Measurements from ENCODE around the gene MVB12B. TPM values are rescaled to one million over a fixed set of nuclear protein-coding genes. Genes with fewer than 3 reads are reported as not detected.

Gene MVB12B
- total RNA-seq, 1 donor from 2014 or later: 22.2 TPM

DNA sequence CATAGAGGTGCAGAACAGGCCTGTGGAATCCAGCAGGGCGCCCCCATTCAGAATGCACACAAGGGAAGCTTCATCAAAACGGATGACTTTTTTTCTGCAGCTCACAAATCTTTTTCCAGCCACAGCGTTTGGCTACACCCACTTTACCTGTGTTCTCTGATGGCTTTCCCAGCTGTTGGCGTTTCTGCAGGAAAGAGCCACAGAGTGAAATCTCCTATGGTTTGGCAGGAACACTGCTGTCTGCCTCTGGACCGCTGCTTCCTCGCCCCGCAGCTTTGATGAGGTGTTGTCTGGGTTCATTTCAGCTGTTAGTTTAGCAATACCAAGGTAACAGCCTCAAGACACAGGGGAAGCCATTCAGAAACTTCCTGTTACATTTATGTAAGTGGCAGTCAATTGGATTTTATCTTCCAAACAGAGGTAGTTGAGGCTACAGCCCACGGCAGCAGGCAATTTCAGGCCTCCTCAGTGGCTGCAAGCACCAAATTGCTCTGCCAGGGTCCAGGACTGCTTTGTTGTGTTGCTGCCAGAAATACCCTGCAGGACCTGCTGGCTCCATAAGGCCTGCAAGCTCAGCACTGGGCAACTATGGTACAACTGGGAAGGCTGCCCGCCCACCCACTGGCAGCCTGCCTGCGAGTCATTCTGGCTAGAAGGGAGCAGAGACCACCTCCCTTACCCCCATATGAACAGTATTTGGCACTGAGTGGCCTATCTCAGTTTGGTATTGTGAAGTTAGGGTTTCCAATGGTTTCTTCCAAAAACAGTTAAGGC is 96.7 kb downstream of the MVB12B start:
- no peak for DNase-seq (ENCODE audit: low spot score)

DNA sequence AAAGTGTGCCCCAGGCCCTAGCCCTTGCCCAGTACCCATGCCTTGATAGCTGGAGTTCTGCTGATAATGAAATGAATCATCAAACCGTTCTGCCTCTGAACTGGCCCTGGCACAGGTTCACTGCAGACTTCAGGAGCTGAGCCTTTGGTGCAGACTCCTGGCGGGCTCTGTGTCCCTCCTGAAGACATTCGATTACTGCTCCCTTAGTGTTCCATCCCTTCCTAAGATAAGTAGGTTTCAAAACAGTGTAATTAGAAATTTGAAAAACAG is 97.2 kb downstream of the MVB12B start:
- no peak for DNase-seq (ENCODE audit: low spot score)

DNA sequence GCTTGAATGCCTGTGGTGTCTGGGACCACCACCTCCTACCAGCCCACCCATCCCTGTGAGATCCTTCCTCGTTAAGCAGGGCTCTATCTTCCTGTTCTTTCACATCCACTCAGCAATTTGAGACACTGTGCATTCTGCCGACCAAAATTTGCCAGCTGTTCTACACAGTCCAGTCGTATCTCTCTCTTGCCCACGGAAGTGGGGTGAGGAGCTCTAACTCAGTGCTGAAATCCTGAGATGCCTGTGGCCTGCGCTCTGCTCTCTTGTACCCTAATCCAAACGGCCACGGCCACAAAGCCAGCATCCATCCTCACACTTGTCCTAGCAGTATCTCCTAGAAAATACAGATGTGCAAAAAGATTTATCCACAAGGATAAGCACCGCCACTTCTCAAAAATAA is 97.9 kb downstream of the MVB12B start:
- no peak for DNase-seq (ENCODE audit: low spot score)

DNA sequence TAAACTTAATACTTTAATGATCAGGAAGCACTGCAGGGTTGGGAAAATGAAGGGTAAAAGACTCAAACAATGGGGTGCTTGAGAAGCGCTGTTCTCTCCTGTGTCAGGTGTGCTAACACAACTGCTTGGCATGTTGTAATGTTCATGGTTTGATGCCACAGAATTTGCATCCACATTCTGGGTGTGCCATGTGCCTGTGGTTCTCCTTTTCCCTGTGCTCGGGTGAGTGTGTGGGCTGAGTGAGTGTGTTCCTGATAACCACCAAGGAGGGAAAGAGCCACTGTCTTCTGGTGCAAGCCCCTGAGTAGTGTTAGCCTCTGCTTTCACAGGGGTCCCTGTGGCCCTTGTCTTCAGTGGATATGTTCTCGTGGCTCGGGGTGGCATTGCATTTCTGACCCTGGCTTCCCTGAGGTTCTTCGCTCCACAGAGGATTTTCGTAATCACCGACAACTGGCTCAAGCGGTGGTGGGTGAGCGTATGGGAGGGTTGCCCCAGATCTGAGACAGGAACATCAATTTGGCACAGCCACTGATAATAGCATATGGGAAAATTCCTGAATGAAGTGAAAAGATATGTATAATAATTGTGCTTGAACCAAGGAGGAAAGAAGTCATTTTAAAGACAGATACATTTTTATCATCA is 102.0 kb downstream of the MVB12B start:
- no peak for DNase-seq (ENCODE audit: low spot score)

DNA sequence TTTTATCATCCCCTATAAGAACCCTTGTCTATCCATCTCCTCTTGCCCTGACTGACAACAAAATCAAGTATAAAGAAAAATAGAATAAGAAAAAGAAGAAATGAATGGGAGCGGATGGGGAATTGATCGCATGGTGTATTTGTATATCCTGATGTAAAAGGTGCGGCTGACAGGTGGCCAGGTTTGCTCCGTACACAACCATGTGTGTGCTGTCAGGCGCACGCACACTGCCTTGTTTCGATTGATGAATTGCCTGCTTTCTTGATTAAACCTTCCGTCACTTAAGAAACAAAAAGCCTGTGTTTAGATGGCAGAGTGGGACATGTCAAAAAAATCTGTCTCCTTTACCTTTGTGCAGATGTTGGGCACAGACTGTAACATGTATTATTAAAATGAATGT is 102.6 kb downstream of the MVB12B start:
- DNase-seq (ENCODE audit: low spot score): no peak

DNA sequence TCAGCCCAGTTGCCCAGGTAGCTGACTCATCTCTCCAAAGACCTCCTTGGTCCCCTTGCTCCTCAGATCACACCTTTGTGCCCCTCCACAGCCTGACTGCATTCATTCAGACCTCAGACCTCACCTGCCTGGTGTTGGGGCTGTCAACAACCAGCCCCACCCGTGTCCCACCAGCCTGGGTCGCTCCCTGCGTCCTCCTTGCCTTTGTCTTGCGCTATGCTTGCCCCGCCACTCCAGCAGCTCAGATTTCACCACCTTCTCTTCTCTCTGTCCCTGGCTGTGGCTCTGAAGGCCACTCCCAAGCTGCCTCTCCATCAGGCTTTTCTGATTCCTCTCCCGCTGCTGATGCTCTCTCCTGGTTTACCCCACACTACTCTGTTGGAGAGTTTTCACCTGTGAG is 103.5 kb downstream of the MVB12B start:
- DNase-seq (ENCODE audit: low spot score): no peak

DNA sequence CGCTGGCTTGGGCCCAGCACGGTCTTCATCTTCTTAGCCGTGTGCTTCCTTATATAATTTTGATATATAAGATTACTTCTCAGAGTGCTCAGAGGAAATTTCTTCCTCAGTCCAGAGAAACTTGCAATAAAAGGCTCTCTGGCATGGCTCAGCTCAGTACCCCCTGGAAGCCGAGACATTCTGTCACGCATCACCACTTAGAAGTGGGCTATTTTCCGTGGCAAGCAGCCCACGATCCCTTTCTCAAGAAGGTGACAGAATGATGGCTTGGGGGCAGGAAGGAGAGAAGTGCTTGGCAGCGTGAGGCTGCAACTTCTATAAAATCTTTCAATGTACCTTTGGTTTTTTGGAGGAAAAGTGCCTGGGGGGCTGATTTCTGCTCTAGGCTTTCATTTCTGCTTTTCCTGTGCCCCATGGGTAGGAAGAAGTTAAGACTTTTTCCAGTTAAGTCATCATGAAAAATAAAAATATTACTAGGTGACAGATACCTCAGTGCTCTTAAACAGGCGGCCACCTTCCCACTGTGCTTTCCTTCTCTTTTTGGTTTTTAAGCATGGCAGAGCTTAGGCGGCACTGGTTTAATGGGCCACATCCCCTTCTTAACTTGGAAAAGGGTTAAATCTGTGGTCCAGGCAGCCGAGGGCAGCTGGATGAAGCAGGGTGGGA is 104.6 kb downstream of the MVB12B start:
- no peak for DNase-seq (ENCODE audit: low spot score)

DNA sequence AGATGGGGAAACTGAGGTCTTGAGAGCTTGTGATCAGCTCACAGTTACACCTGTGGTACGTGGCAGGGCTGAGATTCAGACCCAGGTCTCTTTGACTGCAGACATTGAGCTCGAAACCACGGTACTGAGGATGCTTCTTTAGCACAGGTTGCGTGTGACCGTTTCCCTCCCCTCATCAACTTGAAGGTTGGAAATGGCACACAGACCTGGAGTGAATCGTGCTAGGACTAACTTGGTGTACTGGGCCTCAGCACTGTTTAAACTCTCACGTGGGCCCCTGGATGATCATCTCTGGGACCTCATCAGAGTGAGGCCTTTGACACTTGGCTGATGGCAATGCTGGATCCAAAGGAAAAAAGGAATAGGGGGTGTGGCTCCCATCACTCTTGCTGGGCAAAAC is 106.0 kb downstream of the MVB12B start:
- no peak for DNase-seq (ENCODE audit: low spot score)

DNA sequence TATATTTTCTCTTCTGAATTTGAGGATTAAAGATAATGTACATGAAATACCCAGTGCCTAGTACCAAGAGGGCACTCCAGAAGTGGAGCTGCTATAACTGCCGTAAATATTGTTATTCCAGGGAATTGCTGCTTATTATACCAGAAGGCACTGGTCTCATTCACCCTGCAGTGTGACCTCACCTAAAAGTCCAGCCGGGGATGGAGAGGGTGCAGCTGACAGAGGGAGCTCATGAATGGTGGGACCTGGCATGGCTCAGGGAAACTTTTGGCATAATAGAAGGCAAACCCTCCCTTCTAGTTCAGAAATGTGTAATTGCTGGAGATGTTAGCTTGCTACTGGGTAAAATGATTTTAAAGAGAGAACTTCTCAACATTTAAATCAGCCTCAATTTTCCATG is 108.5 kb downstream of the MVB12B start:
- DNase-seq (ENCODE audit: low spot score): no peak

DNA sequence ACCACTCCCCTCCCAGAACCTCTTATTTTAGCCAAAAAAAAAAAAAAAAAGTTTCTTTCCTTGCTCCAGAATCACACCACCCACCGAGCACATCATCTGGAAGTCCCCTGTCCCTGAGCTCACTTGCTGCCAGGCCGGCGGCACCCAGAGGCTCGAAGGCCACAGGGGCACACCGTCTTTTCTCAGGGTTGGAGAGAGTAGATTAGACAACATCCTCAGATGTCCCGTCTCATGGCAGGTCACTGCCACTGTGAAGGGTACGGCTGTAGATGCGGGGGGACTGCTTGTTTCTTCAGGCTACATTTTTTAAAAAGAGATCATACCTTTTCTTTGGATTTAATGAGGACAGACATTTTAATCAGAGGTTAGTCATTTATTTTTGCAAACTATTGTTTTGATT is 109.0 kb downstream of the MVB12B start:
- DNase-seq (ENCODE audit: low spot score): no peak

DNA sequence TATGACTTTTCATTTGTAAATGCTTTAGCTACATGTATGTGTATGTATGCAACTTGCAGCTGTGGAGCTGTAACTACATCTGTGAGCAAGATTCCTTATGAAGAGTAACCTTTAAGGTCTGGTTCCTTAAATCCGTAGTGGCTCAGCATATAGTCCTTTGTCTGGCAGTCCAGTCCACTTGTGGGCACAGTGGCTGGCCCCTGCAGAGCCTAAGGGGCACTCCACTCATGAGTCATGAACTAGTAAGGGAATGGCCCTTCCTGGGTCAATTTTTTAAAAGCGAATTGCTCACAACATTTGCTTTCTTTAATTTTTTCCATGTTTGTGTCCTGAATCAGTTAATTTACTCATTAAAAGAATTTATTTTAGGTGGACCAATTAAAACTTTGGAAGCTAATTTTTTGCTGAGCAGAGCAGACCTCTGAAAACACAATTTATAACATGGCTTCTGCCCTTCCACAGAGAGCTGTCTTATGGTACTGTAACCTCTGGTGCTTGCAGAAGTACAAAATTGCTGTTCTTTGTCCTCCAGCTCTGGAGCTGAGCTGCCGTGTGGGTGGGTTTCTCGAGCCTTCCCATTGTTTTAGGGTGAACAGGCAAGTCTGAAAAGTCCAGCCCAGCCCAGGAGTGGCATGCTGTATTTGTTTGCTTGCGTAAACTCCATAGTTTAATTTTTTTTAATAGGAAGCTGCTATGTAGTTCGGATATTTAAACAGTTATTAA is 110.1 kb downstream of the MVB12B start:
- DNase-seq (ENCODE audit: low spot score): no peak

DNA sequence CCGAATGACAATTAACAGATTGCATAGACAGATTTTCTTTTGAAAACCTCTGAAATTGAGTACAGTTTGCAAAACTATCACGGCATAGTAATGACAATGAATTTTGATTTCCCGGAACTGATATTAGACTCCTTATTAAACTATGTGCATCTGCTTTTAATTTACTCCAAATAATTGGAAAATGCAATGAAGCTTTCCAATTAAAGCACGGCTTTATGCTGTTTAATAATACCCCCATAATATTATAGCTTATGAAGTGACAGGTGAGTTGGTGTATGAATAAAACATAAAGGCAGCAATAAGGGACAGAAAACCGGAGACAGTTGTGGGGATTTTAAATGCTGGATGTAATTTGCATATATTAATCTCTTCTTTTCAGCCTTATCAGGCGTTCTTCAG is 110.6 kb downstream of the MVB12B start:
- DNase-seq (ENCODE audit: low spot score): no peak

DNA sequence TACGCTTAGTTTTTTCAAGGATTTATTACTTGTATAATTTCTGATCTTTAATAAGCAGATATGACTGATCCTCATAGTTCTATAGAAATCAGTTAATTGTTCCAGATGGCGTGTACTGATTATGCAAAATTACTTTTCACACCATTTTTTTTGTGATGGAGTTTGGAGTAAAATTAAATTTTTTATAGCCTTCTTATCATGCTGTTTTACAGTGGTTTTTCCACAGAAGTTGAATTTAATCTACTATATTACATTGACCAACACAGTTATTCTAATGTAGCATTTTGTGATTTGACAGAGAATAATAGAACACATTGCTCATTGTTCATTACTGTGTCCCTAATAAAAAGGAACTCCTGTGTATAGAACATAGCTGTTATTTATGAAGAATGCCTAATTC is 111.1 kb downstream of the MVB12B start:
- no peak for DNase-seq (ENCODE audit: low spot score)

DNA sequence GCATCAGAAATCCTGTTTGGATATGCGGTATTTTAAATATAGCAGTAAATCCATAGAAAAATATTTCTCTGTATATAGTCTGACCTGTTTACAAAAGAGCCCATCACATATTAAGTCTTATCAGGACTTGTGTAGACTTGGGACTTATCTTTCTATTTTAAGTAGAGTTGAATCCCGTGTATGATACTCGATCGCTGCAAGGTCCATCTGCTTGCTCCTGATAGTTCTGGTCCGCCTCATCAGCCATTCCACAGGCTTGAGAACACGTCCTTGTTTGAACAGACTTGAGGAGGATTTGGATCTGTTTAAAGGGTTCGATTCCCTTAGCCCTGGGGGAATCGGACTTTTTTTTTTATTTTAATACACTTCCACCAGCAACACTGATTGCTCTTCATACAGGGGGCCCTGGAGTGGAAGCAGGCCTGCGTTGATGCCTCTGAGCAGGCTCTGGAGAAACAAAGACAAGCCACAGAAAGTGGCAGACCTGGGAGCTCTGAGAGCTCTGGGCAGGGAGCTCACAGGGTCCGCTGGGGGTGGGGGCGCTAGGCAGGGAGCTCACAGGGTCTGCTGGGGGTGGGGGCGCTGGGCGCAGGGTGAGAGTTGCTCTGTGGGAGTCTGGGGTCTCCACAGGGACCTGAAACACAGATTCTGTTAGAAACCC is 112.2 kb downstream of the MVB12B start:
- peak; percentile 55 for DNase-seq (ENCODE audit: low spot score)

DNA sequence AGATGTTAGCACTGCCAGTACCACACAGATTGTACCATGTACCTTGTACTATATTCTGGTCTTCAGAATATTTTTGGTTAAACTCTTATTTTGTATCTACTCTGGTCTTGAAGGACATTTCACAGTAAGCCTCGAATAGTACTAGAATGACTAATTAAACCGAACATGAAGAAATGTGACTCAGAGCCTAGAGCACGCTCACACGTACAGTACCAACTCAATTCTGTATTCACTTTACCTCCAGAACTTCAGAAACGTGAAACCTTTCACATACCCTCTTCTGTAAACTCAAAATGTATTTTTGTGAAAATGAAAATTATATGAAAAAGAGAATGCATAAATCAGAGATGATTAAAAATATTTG is 112.8 kb downstream of the MVB12B start:
- DNase-seq (ENCODE audit: low spot score): no peak

DNA sequence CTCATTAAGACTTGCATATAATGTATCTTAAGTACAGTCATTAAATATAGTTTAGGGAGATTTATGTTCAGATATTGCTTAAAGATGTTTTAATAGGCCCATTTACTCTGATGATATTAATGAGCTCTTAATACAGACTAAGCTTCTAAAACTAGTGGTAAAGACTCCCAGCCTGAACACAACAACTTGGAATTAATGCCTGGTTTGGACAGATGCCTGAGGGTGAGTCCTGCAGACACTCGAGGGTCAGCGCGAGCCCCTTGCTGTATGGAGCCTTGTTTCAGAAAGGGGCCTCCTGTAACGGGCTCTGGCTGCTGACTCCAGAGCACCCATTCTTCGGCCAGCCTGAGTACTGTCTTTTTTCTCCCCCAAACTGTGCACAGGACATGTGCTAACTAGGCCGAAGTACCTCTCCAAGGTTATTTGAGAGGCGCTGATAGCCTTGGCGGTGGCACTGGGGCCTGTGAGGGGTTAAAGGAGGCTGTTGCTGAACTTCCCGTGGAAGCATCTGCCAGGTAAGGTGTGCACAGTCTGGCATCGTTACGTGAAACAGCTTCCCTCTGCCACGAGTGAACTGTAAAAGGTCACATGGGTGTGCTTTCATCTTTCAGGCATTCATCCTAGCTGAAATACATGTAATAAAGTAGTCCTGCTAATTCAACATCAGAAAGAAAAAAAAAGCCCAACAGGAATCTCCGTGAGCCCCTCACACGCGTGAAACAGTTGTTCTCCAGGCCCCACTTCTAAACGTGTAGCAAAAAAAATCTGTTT is 113.4 kb downstream of the MVB12B start:
- DNase-seq (ENCODE audit: low spot score): peak; percentile 51

DNA sequence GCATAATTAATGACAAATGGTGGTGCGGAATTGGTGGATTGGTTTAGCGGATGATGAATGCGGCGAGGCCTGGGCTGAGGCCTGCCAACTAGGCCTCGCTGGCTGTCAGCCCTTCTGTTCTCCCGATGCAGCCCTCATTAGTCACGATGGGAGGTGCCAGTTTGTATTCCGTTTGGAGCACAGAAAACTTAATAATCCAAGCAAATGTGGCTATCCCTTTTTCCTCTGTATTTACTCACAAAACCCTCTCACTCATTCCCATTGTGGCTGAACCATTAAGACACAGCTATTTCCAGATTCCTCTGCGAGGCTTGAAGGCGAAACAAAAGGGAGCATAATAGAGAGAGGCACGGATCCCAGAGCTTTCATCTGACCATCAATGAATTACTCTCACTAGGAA is 114.3 kb downstream of the MVB12B start:
- no peak for DNase-seq (ENCODE audit: low spot score)

DNA sequence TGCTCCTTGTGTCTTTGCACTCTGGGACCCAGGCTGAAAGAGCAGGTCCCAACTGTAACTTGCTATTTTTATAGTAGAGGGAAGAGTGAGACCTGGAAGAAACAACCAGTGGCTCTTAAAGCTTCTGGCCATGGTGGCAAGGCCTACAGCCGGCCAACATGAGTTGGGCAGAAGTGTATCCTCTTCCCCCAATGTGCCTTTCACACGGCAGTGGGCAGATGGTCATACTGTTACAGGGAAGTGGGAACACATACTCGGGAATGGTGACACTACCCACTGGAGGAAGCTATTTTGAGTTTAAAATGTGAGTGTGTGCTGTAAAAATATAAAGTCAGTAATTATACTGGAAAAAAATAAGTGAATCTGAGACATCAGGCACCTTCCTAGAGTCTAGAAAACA is 116.0 kb downstream of the MVB12B start:
- DNase-seq (ENCODE audit: low spot score): peak; percentile 35

DNA sequence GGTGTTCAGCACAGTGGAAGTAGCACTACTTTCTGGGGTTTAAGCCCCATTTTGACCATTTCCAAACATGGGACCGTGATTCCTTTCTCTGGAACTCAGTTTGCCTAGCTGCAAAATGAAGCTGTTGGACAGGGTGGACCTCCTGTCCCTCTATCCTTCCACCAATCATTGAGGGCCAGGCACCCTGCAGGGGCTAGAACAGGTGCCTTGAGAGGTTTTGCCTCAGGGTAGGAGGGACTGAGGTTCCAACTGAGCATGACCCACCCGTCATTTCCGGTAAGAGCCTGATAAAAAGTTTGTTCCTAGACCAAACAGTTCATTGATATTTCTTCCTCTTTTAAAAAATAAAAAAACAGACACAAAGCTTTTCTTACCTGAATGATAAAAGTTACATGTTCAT is 116.5 kb downstream of the MVB12B start:
- no peak for DNase-seq (ENCODE audit: low spot score)

DNA sequence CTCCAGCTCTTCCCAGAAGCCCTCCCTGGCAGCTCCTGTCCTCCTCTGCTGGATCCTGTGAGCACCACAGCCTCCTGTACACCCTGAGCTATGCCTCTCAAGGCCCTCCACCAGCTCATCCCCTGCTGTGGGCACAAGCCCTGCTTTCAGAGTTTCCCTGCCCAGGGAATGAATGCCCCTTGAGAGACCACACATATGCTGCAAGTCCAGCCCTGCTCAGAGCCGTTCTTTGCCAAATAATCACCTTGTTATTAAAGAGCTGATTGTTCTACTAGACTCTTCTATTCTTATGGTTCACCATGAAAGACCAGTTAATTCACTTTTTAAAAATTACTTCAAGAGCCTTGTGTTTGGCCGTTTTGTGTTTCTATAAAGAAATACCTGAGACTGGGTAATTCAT is 121.5 kb downstream of the MVB12B start:
- no peak for DNase-seq (ENCODE audit: low spot score)

Measured in mesenteric fat pad (tissue), 1 donor.